NCI-H2196 (cell line): ENCODE results near the gene BHLHA9.
"Not testable (repeated sequence)": the region's sequence is repeated elsewhere in the genome, so short reads cannot be mapped to it uniquely, and the experiment has no call there.

Experiments used
- DNase-seq: peaks from one replicate; lab custom pipeline; 2025; ENCODE audit not compliant: unreplicated experiment; lab: John Stamatoyannopoulos, UW

Gene BHLHA9

DNA sequence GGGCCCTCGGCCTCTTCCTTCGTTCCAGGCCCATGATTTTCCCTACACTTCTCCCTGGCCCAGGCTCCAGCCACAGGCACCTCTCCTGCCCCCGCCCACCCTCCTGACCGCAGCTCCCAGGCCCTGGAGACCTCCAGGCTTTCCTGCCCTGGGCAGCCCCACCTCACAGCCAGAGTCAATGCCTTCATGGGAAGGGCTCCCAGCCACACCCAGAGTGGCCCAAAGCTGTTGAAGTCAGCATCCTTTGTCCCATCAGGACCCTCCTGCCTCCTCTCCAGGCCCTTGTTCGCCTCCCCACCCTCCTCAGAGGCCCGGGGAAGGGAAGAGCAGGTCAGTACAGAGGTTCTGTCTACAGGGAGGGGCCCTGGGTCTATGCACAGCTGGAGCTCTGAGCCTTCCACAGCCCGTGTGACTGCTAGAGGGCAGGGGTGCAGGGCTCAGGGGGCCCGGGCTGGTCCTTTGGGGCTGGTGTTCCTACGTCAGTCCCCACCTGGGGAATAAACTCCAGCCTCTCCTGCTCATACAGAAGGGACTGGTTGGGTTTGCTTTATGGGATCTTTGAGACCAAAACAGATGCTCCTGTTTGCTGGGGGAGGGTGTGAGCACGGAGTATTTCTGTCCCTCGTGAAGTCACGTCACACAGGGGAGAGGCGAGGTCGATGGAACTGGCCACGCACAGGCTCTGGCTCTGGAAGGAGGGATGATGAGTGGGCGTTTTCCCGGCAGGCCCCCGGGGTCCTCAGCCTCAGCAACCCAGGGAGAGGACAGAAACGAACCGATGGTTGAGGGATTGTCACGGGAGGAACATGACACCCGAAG is 29.5 kb downstream of the BHLHA9 start:
- DNase-seq = no peak

DNA sequence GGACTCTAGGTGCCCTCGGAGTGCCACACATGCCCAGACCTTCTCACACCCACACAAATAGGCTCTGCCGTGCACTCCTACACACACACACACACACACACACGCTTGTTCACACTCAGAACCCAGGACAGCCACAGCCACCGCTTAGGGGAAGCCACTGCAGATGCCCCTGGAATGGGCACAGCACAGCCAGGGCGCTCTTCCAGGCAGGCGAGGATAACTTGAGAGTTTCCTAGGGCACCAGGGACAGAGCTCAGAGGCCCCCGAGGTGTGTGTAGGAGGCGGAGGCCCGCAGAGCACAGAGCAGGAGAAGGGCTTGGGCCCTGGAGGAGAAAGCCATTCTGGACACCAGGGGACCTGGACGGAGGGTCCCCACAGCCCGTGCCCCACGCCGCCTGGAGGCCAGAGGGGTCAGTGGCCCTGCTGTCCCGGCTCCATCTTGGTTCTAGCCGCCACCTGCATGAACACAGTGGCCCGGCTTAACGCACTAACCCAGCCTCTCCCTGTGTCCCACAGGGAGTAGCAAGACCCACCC is 30.2 kb downstream of the BHLHA9 start:
- no peak for DNase-seq

DNA sequence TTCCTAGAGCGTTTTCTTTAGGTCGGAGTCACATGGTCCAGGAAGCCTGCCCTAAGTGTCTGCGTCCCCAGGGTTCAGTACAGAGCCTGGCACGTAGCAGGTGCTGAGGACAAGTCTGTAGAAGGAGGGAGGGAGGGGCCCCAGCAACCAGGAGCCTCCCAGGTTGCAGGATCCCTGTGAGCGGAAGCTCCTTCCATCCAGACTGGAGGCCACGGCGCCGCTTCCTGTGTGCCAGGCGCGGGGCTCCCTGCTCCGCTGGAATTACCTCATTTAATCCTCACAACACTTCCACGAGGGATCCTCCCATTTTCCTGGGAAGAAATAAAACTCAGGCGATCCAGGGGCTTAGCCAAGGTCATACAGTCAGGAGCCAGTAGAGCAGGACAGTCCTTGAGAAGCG is 31.3 kb downstream of the BHLHA9 start:
- DNase-seq = no peak

DNA sequence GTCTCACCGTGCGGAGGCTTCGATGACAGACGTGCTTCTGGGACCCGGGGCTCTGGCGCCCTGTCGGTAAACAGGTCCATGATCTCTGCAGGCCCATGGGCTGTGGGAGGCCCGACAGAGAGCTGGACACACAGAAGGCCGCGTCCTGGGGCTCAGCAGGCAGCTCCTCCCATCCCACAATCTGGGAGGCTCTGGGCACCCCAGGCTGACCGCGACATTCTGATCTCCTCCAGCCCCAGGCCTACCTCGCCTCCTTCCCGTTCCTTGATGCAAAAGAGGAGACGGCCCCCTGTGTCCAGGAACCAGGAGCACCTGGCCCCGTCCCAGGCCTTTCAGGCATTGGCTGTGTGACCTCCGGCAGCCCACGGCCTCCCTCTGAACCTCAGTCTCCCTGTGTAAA is 32.5 kb downstream of the BHLHA9 start:
- no peak for DNase-seq

DNA sequence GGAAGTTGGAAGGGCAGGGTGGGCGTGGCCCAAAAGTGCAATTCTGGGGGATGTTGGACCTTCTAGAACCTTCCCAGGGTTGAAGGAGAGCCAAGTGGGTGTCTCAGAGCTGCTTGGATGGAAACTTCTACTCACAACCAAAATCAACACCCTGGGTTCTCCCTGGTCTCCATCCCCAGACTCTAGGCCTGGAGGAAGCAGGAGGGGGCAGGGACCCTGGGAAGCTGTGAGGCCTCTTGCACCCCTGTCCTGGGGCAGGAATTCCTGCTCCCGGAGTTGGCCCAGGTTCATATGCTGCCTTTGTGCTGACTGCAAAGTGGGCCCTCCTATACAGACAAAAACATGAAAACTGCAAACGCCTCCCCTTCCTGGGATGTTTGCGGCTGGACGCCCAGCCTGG is 34.3 kb downstream of the BHLHA9 start:
- DNase-seq = no peak

DNA sequence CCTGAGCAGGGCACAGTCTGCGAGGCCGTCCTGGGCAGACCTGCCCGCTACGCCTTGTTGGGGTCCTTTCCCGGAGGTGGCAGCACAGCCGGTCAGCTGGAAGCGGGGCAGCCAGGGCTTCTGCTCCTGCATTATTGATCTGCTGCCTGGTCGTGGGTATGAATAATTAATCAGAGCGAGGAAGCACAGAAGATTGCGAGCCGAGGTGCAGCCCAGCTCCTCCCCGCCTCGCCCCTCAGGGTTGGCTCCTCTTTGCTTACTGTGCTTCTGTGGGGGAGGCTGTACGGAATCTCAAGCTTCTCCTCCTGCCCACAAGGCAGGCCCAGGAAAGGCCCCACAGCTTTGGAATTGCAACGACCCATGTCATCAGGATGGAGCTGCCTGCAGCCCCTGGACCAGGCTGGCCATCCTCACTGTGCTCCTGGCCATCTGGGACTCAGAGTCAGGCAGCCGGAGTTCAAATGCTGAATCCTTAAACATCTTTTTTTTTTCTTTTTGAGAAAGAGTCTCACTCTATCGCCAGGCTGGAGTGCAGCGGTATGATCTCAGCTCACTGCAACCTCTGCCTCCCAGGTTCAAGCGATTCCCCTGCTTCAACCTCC is 34.8 kb downstream of the BHLHA9 start:
- no peak for DNase-seq

DNA sequence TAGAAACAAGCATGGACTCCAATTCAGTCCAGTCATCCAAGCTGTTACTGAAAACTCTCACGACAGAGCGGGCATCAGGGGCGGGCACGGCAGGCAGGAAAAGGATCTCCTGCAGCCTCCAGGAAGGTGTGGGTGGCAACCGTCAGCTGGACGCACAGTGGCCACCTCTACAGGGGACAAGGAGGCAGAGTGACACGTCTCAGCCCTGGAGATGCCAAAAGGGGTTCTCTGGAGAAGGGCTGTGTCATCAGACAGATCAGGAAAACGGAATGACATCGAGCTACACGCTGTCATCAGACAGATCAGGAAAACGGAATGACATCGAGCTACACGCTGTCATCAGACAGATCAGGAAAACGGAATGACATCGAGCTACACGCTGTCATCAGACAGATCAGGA is 37.6 kb downstream of the BHLHA9 start:
- DNase-seq = not testable (repeated sequence)

DNA sequence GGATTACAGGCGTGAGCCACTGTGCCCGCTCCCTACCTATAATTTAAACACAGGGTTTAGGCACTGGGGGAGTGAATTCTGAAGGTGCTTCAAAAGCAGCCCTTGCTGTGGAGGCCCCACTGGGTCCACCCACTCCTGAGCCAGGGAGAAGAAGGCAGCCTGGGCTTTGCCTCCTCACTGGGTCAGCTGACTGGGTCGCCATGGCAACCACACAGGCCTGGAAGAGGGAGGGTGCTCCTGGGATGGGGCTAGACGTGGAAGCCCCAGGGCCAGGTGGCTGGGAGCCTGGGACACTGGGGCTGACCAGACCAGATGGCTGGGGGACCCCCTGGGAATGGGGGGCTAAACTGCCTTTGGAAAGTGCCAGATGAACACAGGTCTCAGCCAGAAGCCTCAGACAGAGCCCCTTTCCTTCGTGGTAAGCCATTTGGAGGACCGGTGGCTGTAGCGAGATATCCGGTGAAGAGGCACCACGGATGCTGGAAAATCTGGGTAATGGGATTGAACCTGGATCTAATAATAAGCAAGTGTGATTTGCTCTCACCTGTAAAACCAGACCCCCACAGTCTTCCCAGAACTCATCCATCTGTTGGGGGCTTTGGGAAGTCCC is 42.1 kb downstream of the BHLHA9 start:
- peak; percentile 42 for DNase-seq

DNA sequence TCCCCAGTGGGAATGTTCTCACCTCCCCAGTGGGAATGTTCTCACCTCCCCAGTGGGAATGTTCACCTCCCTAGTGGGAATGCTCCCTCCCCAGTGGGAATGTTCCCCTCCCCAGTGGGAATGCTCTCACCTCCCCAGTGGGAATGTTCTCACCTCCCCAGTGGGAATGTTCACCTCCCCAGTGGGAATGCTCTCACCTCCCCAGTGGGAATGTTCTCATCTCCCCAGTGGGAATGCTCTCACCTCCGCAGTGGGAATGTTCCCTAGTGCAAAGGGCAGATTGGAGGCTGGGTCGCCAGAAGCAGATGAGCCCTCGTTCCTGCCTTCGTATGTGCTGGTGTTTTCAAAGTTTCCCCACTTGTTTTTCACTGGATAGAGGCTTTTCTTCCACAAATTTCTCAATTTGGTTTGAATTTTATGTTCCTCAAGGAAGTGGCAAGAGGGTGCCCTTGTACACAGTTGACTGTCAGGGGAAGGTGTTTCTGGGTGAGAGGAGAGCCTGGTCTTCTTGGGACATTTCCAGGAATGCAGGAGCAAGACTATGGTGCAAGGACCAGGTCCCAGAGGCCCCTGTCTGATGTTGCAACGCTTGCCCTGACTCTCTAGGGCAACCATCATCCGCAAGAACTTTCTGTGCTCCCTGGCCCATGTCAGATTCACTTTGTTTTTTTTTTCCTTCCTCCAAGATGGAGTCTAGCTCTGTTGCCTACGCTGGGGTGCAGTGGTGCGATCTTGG is 43.2 kb downstream of the BHLHA9 start:
- DNase-seq = no peak

DNA sequence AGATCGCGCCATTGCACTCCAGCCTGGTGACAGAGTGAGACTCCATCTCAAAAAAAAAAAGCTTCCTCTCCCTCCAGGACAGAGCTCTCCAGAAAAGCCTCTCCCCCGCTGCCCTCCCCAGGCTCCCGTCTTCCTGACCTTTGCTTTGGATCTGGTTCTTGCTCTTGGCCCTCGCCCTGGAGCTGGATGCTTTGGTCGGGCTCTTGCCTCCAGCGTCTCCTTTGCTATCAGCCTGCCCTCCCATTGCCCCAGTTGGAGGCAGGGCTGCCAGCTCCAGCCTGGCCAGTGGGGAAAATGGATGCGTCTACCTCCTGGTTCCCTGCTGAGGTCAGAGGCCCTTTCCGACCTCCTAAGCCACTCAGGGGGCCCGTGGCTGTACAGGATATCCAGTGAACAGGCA is 45.2 kb downstream of the BHLHA9 start:
- DNase-seq = no peak

DNA sequence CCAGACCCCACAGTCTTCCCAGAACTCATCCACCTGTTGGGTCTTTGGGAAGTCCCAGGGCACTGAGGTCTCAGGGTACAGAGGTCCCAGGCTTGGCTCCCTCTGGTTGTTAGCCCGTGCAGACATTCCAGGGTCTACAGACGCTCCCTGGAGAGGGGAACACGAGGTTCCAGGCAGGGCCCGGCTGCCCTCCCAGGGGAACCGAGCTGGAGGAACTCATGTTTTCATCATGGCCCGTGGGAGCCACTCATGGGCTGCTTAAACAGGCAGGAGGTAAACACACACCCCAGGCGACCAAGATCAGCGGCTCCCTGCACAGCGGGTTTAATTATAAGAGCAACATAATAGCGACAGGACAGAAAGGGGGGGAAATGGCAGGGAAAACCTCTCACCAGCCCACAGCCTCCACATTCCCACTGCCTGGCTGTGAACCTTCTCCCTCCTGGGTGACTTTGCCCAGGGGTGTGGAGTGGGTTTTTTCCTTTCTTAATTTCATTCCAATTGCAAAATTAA is 45.7 kb downstream of the BHLHA9 start:
- DNase-seq = no peak
